Fibroblast of mammary gland (primary cell): ENCODE measurements around the gene VPS4A.

ENCODE experiments used
- DNase-seq: peaks from one replicate; pipeline ENCODE4 v3.0.0-alpha.2; 2010; ENCODE audit warnings: low read depth
- H3K4me3 ChIP-seq: 2 replicates; pipeline ENCODE4 v1.5.1; 2011; ENCODE audit warnings: low read depth, mild to moderate bottlenecking, low read length, moderate library complexity; ENCODE audit not compliant: control insufficient read depth
- TF ChIP-seq, protein P1 (sequence below): conservative IDR thresholded peaks from 2 replicates; pipeline ENCODE4 v1.5.1; 2011; ENCODE audit warnings: low read depth, low read length, inconsistent platforms; ENCODE audit not compliant: control insufficient read depth, insufficient read depth

Gene VPS4A

DNA sequence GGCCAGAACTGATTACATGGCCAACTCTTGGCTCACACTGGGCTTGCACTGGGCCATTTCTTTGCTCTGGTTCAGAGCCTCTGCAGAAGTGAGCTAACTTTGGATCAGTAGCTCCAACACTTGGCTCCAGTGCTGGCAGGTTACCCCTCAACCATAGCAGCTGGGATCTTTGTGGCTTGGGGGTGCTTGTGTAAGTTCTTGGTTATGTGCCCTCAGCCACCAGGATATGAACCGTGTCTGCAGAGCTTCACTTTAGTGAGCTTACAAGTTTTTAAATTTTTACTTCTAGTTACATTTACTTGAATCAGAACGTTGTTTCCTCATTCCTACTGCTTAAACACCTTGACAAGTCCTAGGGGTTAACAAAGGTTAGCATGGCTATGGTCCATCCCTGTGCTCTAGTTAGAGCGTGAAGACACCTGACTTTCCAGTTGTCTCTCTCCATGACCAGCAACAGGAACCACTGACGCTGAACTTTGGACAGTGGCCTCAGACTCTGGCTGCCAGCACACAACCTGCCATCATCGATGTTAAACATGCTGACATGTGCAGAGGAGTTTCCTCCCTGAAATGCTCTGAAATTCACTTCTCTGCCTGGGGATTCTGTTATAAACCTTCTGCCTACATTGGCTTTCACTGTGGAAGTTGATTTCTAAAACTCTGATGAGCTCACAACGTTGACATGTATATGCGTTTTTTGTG, 15.2 kb downstream of the VPS4A start:
- TF ChIP-seq, protein P1, sequence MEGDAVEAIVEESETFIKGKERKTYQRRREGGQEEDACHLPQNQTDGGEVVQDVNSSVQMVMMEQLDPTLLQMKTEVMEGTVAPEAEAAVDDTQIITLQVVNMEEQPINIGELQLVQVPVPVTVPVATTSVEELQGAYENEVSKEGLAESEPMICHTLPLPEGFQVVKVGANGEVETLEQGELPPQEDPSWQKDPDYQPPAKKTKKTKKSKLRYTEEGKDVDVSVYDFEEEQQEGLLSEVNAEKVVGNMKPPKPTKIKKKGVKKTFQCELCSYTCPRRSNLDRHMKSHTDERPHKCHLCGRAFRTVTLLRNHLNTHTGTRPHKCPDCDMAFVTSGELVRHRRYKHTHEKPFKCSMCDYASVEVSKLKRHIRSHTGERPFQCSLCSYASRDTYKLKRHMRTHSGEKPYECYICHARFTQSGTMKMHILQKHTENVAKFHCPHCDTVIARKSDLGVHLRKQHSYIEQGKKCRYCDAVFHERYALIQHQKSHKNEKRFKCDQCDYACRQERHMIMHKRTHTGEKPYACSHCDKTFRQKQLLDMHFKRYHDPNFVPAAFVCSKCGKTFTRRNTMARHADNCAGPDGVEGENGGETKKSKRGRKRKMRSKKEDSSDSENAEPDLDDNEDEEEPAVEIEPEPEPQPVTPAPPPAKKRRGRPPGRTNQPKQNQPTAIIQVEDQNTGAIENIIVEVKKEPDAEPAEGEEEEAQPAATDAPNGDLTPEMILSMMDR = no peak
- H3K4me3 ChIP-seq = no peak overlapping the region
- peak; percentile 20 for DNase-seq

DNA sequence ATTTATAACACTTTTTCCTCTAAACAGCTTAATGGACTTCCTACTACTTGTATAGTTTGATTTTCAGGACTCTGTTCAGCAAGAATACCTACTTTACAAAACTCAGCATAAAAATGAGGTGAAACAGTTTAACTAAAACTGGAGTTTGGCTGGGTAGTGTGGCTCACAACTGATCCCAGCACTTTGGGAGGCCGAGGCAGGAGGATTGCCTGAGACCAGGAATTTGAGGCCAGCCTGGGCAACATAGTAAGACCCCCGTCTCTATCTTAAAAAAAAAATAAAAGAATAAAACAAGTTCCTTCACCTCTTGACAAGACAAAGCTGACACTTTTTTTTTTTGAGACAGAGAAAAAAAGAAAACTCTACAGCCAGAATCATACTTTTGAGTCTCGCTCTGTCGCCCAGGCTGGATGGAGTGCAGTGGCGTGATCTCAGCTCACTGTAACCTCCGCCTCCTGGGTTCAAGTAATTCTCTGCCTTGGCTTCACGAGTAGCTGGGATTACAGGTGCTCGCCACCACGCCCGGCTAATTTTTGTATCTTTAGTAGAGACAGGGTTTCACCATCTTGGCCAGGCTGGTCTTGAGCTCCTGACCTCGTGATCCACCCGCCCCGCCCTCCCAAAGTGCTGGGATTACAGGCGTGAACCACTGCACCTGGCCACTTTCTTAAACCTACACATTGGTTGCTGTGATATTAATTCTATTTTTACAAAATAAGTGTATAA, 16.6 kb downstream of the VPS4A start:
- H3K4me3 ChIP-seq = no peak overlapping the region
- TF ChIP-seq, protein P1 = no peak
- DNase-seq = no peak

DNA sequence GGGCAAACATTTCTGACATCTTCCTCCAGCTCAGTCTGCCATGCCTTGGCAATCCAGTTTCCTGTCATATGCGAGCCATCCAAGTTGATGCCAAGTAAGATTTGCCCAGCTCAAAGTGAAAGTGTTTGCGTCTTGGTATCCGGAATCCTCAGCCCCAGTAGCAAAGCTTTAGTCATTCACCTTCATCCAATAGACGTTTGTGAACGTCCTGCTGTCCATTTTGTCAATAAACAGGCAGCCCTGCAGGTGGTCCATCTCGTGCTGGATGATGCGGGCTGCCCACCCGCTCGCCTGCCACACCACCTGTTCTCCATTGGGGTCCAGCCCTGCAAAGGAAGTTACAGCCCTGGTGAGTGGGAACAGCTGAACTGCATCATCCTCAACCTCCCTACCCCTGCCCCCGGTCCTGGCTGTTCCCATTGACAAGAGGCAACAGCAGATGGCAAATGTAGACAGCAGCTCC, 17.7 kb downstream of the VPS4A start:
- H3K4me3 ChIP-seq = peak overlapping the region; percentile 67
- DNase-seq = peak; percentile 52

DNA sequence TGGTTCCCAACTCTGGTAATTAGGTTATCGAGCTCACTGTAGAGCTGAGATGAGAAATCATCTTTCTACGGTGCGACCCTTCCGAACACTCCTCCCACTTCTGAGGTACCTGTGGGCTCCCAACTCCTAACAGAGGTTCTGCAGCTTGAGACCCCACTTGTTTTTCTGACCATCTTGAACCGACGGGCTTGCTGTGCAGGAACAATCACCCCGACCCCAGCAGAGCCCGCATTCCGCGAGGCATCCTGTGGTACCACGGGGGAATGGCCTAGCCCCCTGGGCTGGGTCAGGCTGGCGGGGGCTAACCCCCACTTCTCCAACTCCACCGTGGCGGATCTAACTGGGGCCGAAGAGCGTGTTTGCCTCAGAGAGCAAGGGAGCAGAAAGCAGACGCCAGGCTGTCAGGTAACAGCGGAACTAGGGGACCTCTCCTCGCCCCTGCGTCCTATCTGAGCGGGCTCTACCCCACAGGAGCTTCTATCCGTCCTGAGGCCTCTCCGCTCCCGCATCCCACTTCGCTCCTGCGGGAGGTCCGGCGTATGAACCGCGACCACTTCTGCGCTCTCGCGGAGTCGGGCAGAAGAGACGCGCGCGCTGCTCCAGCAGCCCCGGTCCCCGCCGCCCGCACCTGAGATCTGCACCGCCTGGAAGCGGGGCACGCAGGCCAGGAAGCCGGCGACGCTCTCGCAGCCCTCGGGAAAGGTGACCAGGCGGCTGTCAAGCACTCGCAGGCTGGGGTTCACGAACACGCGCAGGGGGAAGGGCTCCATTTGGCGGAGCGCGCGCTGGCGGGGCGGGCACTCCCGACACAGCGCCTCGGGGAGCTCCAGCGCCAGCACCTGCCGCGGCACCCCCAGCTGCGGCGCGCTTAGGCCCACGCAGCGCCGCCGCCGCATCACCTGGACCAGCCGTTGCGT, 18.5 kb downstream of the VPS4A start:
- H3K4me3 ChIP-seq = peak overlapping the region; percentile 67
- TF ChIP-seq, protein P1 = no peak
- DNase-seq = no peak

More for the DNA sequence above, 17.7 kb downstream of the VPS4A start:
- TF ChIP-seq, protein P1 = no peak

DNA sequence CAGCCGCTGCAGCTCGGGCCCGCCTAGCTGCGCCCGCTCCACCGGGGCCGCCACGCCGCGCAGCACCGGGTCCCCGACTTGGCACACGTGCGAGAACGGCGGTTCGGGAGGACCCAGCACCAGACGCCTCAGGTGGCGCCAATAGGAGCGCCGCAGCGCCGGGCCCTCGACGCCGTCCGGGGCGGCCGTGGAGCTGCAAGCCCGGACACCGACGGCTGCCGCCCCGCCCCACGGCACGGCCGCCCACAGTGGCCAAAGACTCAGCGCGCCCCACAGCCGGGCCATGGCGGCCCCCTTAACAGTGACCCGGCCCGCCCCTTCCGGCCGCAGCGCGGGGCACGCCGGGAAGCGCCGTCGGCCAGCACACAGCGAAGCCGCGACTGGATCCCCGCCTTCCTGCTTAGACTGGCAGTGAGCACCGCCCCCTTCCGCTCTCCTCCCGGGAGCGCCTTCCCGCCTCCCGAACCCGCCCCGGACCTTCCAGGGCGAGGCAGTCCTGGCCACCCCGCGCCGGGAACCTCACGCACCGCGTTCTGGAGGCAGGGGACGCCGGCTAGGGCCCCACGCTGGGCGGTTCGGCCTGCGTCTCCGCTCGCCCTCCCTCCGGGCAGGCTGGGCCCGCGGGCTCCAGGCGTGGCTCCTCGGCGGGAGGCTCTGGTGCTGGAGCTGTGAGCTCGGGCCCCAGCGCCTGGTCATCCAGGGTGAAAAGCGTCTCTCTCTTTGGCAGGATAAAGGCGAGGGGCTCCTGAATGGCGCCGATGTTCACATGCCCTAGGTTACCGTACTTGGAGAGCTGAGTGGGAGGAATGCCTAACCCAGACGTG, 19.3 kb downstream of the VPS4A start, which contains the start of gene PDF:
PDF (minus strand) TSS at position 303 of the 824 bp plus-strand sequence; CDS start at position 285, 18 bp downstream.
- peak within 1 kb of the TSS; percentile 67 for H3K4me3 ChIP-seq
- peak; percentile 89 for DNase-seq
- TF ChIP-seq, protein P1 = no peak

DNA sequence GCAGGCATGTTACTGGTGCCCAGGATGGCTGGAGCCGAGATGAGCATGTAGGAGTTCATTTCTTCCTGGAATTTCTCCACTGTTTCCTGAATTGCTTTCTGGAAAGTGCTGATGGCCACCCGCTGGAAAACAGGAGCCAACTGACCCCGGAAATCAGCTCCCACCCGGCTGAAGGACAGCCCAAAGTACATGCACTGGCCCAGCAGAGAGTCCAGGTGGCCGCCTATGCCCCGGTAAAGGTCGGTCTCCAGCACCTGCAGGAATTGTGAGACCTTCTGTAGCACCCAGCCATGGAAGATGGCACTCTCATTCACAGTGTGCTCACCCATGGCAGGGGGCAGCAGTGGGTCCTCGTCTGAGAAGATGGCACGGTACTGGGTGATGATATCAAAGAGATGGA, 23.5 kb downstream of the VPS4A start:
- DNase-seq = no peak
- no peak overlapping the region for H3K4me3 ChIP-seq
- TF ChIP-seq, protein P1 = no peak
